ENCODE results near the gene RANBP10.

GRCh38 chr16:67723911-67724305 lies 82.5 kb downstream of the RANBP10 start:
- no peak for TF ChIP-seq CTCF (IDR thresholded peaks at IDR 0.05; ENCODE audit: control extremely low read depth in 1 of 3, insufficient read depth in 1 of 3, low read depth in 1 of 3, low read length in 3 of 3)
- no peak for TF ChIP-seq POLR2A (IDR thresholded peaks at IDR 0.05; ENCODE audit: control extremely low read depth in 1 of 2, low read depth in 2 of 2, low read length in 2 of 2)
- no peak for TF ChIP-seq EZH2 (IDR thresholded peaks at IDR 0.05; ENCODE audit: low read depth, low read length, severe bottlenecking)
- no peak for TF ChIP-seq CBX8 (IDR thresholded peaks at IDR 0.05; ENCODE audit: borderline replicate concordance, low read depth, low read length)
- TF ChIP-seq TAF1 (IDR thresholded peaks at IDR 0.05; ENCODE audit: low read depth, low read length): no peak
- TF ChIP-seq RNF2 (IDR thresholded peaks at IDR 0.05; ENCODE audit: borderline replicate concordance, low read depth, low read length, missing control alignments, poor library complexity, severe bottlenecking): no peak
- TF ChIP-seq SP1 (IDR thresholded peaks at IDR 0.05; ENCODE audit: low read depth, low read length): no peak
- TF ChIP-seq TCF12 (IDR thresholded peaks at IDR 0.05; ENCODE audit: low read depth, low read length): no peak
- no peak for TF ChIP-seq POLR2AphosphoS5 (IDR thresholded peaks at IDR 0.05; ENCODE audit: low read depth, low read length)
- TF ChIP-seq HDAC2 (IDR thresholded peaks at IDR 0.05; ENCODE audit: borderline replicate concordance in 1 of 2, low read depth in 2 of 2, low read length in 2 of 2): no peak
- no peak for TF ChIP-seq RBBP5 (IDR thresholded peaks at IDR 0.05; ENCODE audit: borderline replicate concordance, low read depth, low read length)
- TF ChIP-seq YY1 (IDR thresholded peaks at IDR 0.05; ENCODE audit: low read depth, low read length): no peak
- TF ChIP-seq EP300 (IDR thresholded peaks at IDR 0.05; ENCODE audit: borderline replicate concordance in 1 of 2, low read depth in 2 of 2, low read length in 2 of 2): no peak
